ENCODE results near the gene CMTM3. TPM values are rescaled to one million over a fixed set of nuclear protein-coding genes. Genes with fewer than 3 reads are reported as not detected.
A peak's percentile ranks its signal among the peaks of the same experiment; 100 is the strongest.

CMTM3 gene
- total and polyA plus RNA-seq, 3 donors from 2014 or later, result 137 to 182 (median 149) TPM

- 80 to 85% methylated on average over 4 of the region's 4 CpGs for WGBS, 2 donors
- H3K36me3 ChIP-seq (ENCODE audit: low read depth, missing control alignments), result no peaks in the 10 kb centered on the region
- H3K9me3 ChIP-seq, result no peaks in the 10 kb centered on the region
- no peak overlapping the region for H3K27ac ChIP-seq
- no peaks in the 10 kb centered on the region for H3K27me3 ChIP-seq
- H3K4me3 ChIP-seq, result no peak overlapping the region
- H3K4me1 ChIP-seq, result peaks cover 13% of the 10 kb centered on the region
- intact Hi-C loops (cut with DNase I; ENCODE audit: low total_unique reads), result no loop called here
- DNase-seq, result no peak
- no peak for TF ChIP-seq CTCF (IDR thresholded peaks at IDR 0.05)
- TF ChIP-seq POLR2A (IDR thresholded peaks at IDR 0.05), result no peak
Observed at GRCh38 chr16:66634527-66635196, 30.2 kb downstream of the CMTM3 start.

GRCh38 chr16:66635406-66635805, 30.9 kb downstream of the CMTM3 start:
- Histone ChIP-seq H3K36me3 (ENCODE audit: low read depth, missing control alignments) (no peaks in the 10 kb centered on the region), H3K4me1 (peaks cover 13% of the 10 kb centered on the region), H3K27ac (peak overlapping the region; percentile 27 to 50), H3K4me3 (no peak overlapping the region), H3K27me3 (no peaks in the 10 kb centered on the region), H3K9me3 (no peaks in the 10 kb centered on the region)
- intact Hi-C loops (cut with DNase I; ENCODE audit: low total_unique reads), result no loop called here
- no peak for TF ChIP-seq POLR2A (IDR thresholded peaks at IDR 0.05)
- TF ChIP-seq CTCF (IDR thresholded peaks at IDR 0.05), result no peak
- 63 to 67% methylated on average over 6 of the region's 6 CpGs for WGBS, 2 donors
- DNase-seq, result no peak

- WGBS, 2 donors, result 56 to 62% methylated on average over 5 of the region's 5 CpGs
Observed at GRCh38 chr16:66636199-66636598, 31.7 kb downstream of the CMTM3 start.

GRCh38 chr16:66637806-66638205, 33.3 kb downstream of the CMTM3 start:
- H3K27me3 ChIP-seq, result no peaks in the 10 kb centered on the region
- H3K4me3 ChIP-seq, result no peak overlapping the region
- no peaks in the 10 kb centered on the region for H3K36me3 ChIP-seq (ENCODE audit: low read depth, missing control alignments)
- no peaks in the 10 kb centered on the region for H3K9me3 ChIP-seq
- peaks cover 13% of the 10 kb centered on the region for H3K4me1 ChIP-seq
- 88 to 89% methylated on average over 3 of the region's 3 CpGs for WGBS, 2 donors
- H3K27ac ChIP-seq, result peak overlapping the region in 1 of 2 donors; percentile 43
- intact Hi-C loops (cut with DNase I; ENCODE audit: low total_unique reads), result no loop called here
- DNase-seq, result no peak
- TF ChIP-seq POLR2A (IDR thresholded peaks at IDR 0.05), result no peak
- no peak for TF ChIP-seq CTCF (IDR thresholded peaks at IDR 0.05)

More at GRCh38 chr16:66636199-66636598, 31.7 kb downstream of the CMTM3 start:
- Histone ChIP-seq H3K27me3 (no peaks in the 10 kb centered on the region), H3K4me3 (no peak overlapping the region), H3K4me1 (peaks cover 13% of the 10 kb centered on the region), H3K27ac (no peak overlapping the region), H3K36me3 (ENCODE audit: low read depth, missing control alignments) (no peaks in the 10 kb centered on the region), H3K9me3 (no peaks in the 10 kb centered on the region)
- TF ChIP-seq CTCF (IDR thresholded peaks at IDR 0.05) (no peak), POLR2A (IDR thresholded peaks at IDR 0.05) (no peak)
- intact Hi-C loops (cut with DNase I; ENCODE audit: low total_unique reads), result no loop called here
- DNase-seq, result peak; percentile 43

All from testis (tissue), 3 donors.